ENCODE results near the gene ZBP1. TPM values are rescaled to one million over a fixed set of nuclear protein-coding genes. Genes with fewer than 3 reads are reported as not detected.
"Not testable (repeated sequence)": the region's sequence is repeated elsewhere in the genome, so short reads cannot be mapped to it uniquely, and the experiment has no call there.

The ZBP1 gene
- total RNA-seq, 1 donor from 2014 or later, result not detected

GRCh38 chr20:57633945-57634491 is 13.8 kb upstream of the ZBP1 start:
- Mint-ChIP-seq H3K27ac (ENCODE audit: unreplicated experiment) (no peak overlapping the region), H3K9me3 (ENCODE audit: low read depth) (peaks cover 21% of the 10 kb centered on the region)

DNA sequence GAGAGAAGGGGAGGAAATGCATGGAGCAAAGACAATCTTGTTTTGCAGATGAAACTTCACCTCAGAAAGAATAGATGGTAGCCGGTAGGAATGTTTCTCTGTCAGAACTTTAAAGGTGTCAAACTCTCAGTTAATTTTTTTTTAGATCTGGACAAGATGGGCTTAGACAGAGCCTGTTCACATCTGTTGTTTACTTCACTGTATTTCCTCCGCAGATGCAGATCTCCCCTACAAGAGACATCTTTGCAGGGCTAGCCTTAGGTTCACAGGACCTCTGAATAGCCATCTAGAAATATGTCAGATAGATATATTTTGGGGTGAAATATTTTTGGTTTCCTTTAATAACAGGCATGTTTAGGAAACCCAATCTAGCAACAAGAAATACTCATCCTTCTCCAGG is 12.1 kb upstream of the ZBP1 start:
- peaks cover 21% of the 10 kb centered on the region for H3K9me3 Mint-ChIP-seq (ENCODE audit: low read depth)
- no peak overlapping the region for H3K27ac Mint-ChIP-seq (ENCODE audit: unreplicated experiment)
- TF ChIP-seq, protein P1, sequence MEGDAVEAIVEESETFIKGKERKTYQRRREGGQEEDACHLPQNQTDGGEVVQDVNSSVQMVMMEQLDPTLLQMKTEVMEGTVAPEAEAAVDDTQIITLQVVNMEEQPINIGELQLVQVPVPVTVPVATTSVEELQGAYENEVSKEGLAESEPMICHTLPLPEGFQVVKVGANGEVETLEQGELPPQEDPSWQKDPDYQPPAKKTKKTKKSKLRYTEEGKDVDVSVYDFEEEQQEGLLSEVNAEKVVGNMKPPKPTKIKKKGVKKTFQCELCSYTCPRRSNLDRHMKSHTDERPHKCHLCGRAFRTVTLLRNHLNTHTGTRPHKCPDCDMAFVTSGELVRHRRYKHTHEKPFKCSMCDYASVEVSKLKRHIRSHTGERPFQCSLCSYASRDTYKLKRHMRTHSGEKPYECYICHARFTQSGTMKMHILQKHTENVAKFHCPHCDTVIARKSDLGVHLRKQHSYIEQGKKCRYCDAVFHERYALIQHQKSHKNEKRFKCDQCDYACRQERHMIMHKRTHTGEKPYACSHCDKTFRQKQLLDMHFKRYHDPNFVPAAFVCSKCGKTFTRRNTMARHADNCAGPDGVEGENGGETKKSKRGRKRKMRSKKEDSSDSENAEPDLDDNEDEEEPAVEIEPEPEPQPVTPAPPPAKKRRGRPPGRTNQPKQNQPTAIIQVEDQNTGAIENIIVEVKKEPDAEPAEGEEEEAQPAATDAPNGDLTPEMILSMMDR (IDR thresholded peaks at IDR 0.05), result no peak
- H3K4me3 Mint-ChIP-seq (ENCODE audit: unreplicated experiment), result no peak overlapping the region
- no peak for DNase-seq (ENCODE audit: low spot score)
- no peaks in the 10 kb centered on the region for H3K27me3 Mint-ChIP-seq (ENCODE audit: low read depth)
- H3K36me3 Mint-ChIP-seq (ENCODE audit: low read depth), result peaks cover 15% of the 10 kb centered on the region
- H3K4me1 Mint-ChIP-seq (ENCODE audit: low read depth), result peaks cover 12% of the 10 kb centered on the region

More at GRCh38 chr20:57633945-57634491, 13.8 kb upstream of the ZBP1 start:
- Mint-ChIP-seq H3K4me1 (ENCODE audit: low read depth) (peaks cover 11% of the 10 kb centered on the region), H3K36me3 (ENCODE audit: low read depth) (peaks cover 15% of the 10 kb centered on the region), H3K4me3 (ENCODE audit: unreplicated experiment) (no peak overlapping the region), H3K27me3 (ENCODE audit: low read depth) (no peaks in the 10 kb centered on the region)
- TF ChIP-seq, protein P1 (IDR thresholded peaks at IDR 0.05), result no peak
- DNase-seq (ENCODE audit: low spot score), result no peak

DNA sequence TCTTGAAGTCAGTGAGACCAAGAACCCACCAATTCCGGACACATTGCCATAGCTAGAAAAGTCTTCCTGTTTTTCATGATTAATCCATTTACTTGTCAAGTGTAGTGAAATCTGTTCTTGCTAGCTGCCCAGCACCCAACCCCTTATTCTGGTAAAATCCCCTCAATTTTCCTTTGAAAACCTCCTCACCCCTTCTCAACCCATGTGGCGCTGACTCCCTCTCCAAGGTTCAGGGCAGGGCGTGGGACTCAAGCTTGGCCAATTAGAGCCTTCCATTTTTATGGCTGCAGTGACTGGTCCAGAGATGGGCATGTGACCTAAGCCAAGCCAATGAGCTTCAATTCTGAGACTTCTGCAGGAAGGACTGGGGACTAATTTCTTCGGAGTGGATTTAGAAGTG is 9.8 kb upstream of the ZBP1 start:
- TF ChIP-seq, protein P1 (IDR thresholded peaks at IDR 0.05), result no peak
- DNase-seq (ENCODE audit: low spot score), result no peak
- Mint-ChIP-seq H3K4me1 (ENCODE audit: low read depth) (peaks cover 14% of the 10 kb centered on the region), H3K9me3 (ENCODE audit: low read depth) (peaks cover 5% of the 10 kb centered on the region), H3K27ac (ENCODE audit: unreplicated experiment) (no peak overlapping the region), H3K27me3 (ENCODE audit: low read depth) (no peaks in the 10 kb centered on the region), H3K36me3 (ENCODE audit: low read depth) (peaks cover 6% of the 10 kb centered on the region), H3K4me3 (ENCODE audit: unreplicated experiment) (no peak overlapping the region)

GRCh38 chr20:57629491-57629901 is 9.3 kb upstream of the ZBP1 start:
- not testable (repeated sequence) for DNase-seq (ENCODE audit: low spot score); H3K27me3 Mint-ChIP-seq (ENCODE audit: low read depth); H3K27ac Mint-ChIP-seq (ENCODE audit: unreplicated experiment); H3K36me3 Mint-ChIP-seq (ENCODE audit: low read depth); H3K9me3 Mint-ChIP-seq (ENCODE audit: low read depth); H3K4me3 Mint-ChIP-seq (ENCODE audit: unreplicated experiment)
- peaks cover 14% of the 10 kb centered on the region for H3K4me1 Mint-ChIP-seq (ENCODE audit: low read depth)

DNA sequence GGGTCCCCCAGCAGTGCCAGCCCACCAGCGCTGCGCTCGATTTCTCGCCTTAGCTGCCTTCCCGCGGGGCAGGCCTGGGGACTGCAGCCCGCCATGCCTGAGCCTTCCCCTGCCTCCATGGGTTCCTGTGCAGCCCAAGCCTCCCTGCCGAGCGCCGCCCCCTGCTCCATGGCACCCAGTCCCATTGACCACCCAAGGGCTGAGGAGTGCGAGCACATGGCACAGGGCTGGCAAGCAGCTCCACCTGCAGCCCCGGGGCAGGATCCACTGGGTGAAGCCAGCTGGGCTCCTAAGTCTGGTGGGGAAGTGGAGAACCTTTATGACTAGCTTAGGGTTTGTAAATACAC is 8.7 kb upstream of the ZBP1 start:
- H3K36me3 Mint-ChIP-seq (ENCODE audit: low read depth); H3K4me3 Mint-ChIP-seq (ENCODE audit: unreplicated experiment); H3K9me3 Mint-ChIP-seq (ENCODE audit: low read depth); H3K27me3 Mint-ChIP-seq (ENCODE audit: low read depth); H3K27ac Mint-ChIP-seq (ENCODE audit: unreplicated experiment); DNase-seq (ENCODE audit: low spot score): not testable (repeated sequence)
- peaks cover 14% of the 10 kb centered on the region for H3K4me1 Mint-ChIP-seq (ENCODE audit: low read depth)

GRCh38 chr20:57628047-57628961 is 8.1 kb upstream of the ZBP1 start:
- H3K27ac Mint-ChIP-seq (ENCODE audit: unreplicated experiment), result peak overlapping the region; percentile 88
- peak overlapping the region; percentile 52 for H3K4me3 Mint-ChIP-seq (ENCODE audit: unreplicated experiment)
- H3K27me3 Mint-ChIP-seq (ENCODE audit: low read depth), result no peaks in the 10 kb centered on the region
- peaks cover 14% of the 10 kb centered on the region for H3K4me1 Mint-ChIP-seq (ENCODE audit: low read depth)
- H3K36me3 Mint-ChIP-seq (ENCODE audit: low read depth), result peaks cover 2% of the 10 kb centered on the region
- no peak for DNase-seq (ENCODE audit: low spot score)
- H3K9me3 Mint-ChIP-seq (ENCODE audit: low read depth), result peaks cover 7% of the 10 kb centered on the region
- TF ChIP-seq, protein P1 (IDR thresholded peaks at IDR 0.05), result no peak
